Adrenal gland (tissue), 5 donors: ENCODE results near the gene FUT8.

Source experiments
- CTCF ChIP-seq, 6 experiments: fragments of 450-650 bp in 4 of 6; fragments of 200-600 bp in 2 of 6; sonication (generic) in 1 of 6; IDR thresholded peaks; 1 replicate in 5 of 6; 2 replicates in 1 of 6; pipeline versions ENCODE4 v1.5.1 to v1.8.0; 2016 to 2021; ENCODE audit warnings: antibody characterized with exemption in 6 of 6, mild to moderate bottlenecking in 2 of 6, moderate library complexity in 1 of 6
- POLR2A ChIP-seq, 2 donors: fragments of 450-650 bp; IDR thresholded peaks; one replicate each; pipeline ENCODE4 v1.6.1; 2017; ENCODE audit warnings: antibody characterized with exemption in 2 of 2, mild to moderate bottlenecking in 2 of 2, moderate library complexity in 1 of 2
- donor health status: DM: no; HTN: no; CAD: no.

- TF ChIP-seq POLR2A (IDR thresholded peaks at IDR 0.05) (no peak), CTCF (IDR thresholded peaks at IDR 0.05) (no peak)
These were observed 292.3 kb downstream of the FUT8 start for GRCh38 chr14:65704850-65705249.
